H9 (cell line): ENCODE data around the gene TP53. TPM values are rescaled to one million over a fixed set of nuclear protein-coding genes. Genes with fewer than 3 reads are reported as not detected.

ENCODE experiments used
- DNase-seq: peaks from one replicate; pipeline ENCODE4 v3.0.0-alpha.2; 2017
- H2AFZ ChIP-seq: one replicate; pipeline ENCODE4 v1.6.1; 2013; ENCODE audit warnings: mild to moderate bottlenecking, low read length, control low read depth, moderate library complexity
- H2AK5ac ChIP-seq: 2 replicates; pipeline ENCODE4 v1.6.1; 2013; ENCODE audit warnings: low read length, control low read depth, mixed read lengths; ENCODE audit not compliant: insufficient read length
- H2BK120ac ChIP-seq: one replicate; pipeline ENCODE4 v1.6.1; 2013; ENCODE audit warnings: low read depth, mild to moderate bottlenecking, low read length, control low read depth, inconsistent platforms; ENCODE audit not compliant: poor library complexity, severe bottlenecking
- H2BK12ac ChIP-seq: 2 replicates; pipeline ENCODE4 v1.6.1; 2013; ENCODE audit warnings: low read length, control low read depth, mixed read lengths, low read depth; ENCODE audit not compliant: insufficient read length
- H2BK15ac ChIP-seq: 2 replicates; pipeline ENCODE4 v1.6.1; 2013; ENCODE audit warnings: low read depth, low read length, control low read depth
- H2BK20ac ChIP-seq: one replicate; pipeline ENCODE4 v1.6.1; 2013; ENCODE audit warnings: low read depth, mild to moderate bottlenecking, low read length, control low read depth, inconsistent platforms; ENCODE audit not compliant: poor library complexity, severe bottlenecking
- H2BK5ac ChIP-seq: 2 replicates; pipeline ENCODE4 v1.6.1; 2013; ENCODE audit warnings: low read length, control low read depth, mixed read lengths; ENCODE audit not compliant: insufficient read length
- H3K14ac ChIP-seq: 2 replicates; pipeline ENCODE4 v1.6.1; 2013; ENCODE audit warnings: low read length, control low read depth; ENCODE audit not compliant: insufficient read depth
- H3K18ac ChIP-seq: 2 replicates; pipeline ENCODE4 v1.6.1; 2013; ENCODE audit warnings: low read depth, mild to moderate bottlenecking, mixed read lengths, low read length, control low read depth; ENCODE audit not compliant: insufficient read length
- H3K23ac ChIP-seq: 2 replicates; pipeline ENCODE4 v1.6.1; 2013; ENCODE audit warnings: low read length, control low read depth, mixed read lengths, low read depth; ENCODE audit not compliant: insufficient read length
- H3K23me2 ChIP-seq: 2 replicates; pipeline ENCODE4 v1.6.1; 2013; ENCODE audit warnings: low read depth, mild to moderate bottlenecking, mixed read lengths, low read length, control low read depth; ENCODE audit not compliant: insufficient read length, poor library complexity, severe bottlenecking
- H3K27ac ChIP-seq: 2 replicates; pipeline ENCODE4 v1.5.1; 2013; ENCODE audit warnings: low read length, control low read depth, mixed read lengths, low read depth; ENCODE audit not compliant: insufficient read length
- H3K27me3 ChIP-seq: 2 replicates; pipeline ENCODE4 v1.6.1; 2013; ENCODE audit warnings: low read length, control low read depth, inconsistent platforms; ENCODE audit not compliant: insufficient read depth
- H3K4ac ChIP-seq: 2 replicates; pipeline ENCODE4 v1.6.1; 2013; ENCODE audit warnings: low read depth, mild to moderate bottlenecking, control low read depth, inconsistent platforms, low read length, moderate library complexity
- H3K4me1 ChIP-seq: 2 replicates; pipeline ENCODE4 v1.6.1; 2013; ENCODE audit warnings: low read length, control low read depth, inconsistent platforms; ENCODE audit not compliant: insufficient read depth
- H3K4me2 ChIP-seq: 2 replicates; pipeline ENCODE4 v1.6.1; 2013; ENCODE audit warnings: low read length, control low read depth, mixed read lengths; ENCODE audit not compliant: insufficient read length, insufficient read depth
- H3K56ac ChIP-seq: 2 replicates; pipeline ENCODE4 v1.6.1; 2013; ENCODE audit warnings: low read depth, mild to moderate bottlenecking, mixed read lengths, low read length, control low read depth; ENCODE audit not compliant: insufficient read length
- H3K79me1 ChIP-seq: 2 replicates; pipeline ENCODE4 v1.6.1; 2013; ENCODE audit warnings: low read depth, mild to moderate bottlenecking, moderate library complexity, low read length, control low read depth, inconsistent platforms; ENCODE audit not compliant: insufficient read depth, poor library complexity, severe bottlenecking
- H3K79me2 ChIP-seq: 2 replicates; pipeline ENCODE4 v1.6.1; 2013; ENCODE audit warnings: low read length, control low read depth, inconsistent platforms; ENCODE audit not compliant: insufficient read depth
- H3K9ac ChIP-seq: 2 replicates; pipeline ENCODE4 v1.6.1; 2013; ENCODE audit warnings: low read length, control low read depth, mixed read lengths; ENCODE audit not compliant: insufficient read length; ENCODE audit errors: extremely low read depth
- H3K9me3 ChIP-seq: one replicate; pipeline ENCODE4 v1.6.1; 2013; ENCODE audit warnings: low read depth, low read length, inconsistent platforms; ENCODE audit not compliant: control insufficient read depth
- H3T11ph ChIP-seq: one replicate; pipeline ENCODE4 v1.6.1; 2013; ENCODE audit warnings: mild to moderate bottlenecking, low read length, control low read depth, inconsistent platforms
- H4K20me1 ChIP-seq: one replicate; pipeline ENCODE4 v1.6.1; 2013; ENCODE audit not compliant: control insufficient read depth, insufficient read length, insufficient read depth
- H4K5ac ChIP-seq: 2 replicates; pipeline ENCODE4 v1.6.1; 2013; ENCODE audit warnings: low read depth, mild to moderate bottlenecking, mixed read lengths, low read length, control low read depth; ENCODE audit not compliant: insufficient read length
- H4K8ac ChIP-seq: replicated peaks from 2 replicates; pipeline ENCODE4 v1.6.1; 2013; ENCODE audit warnings: low read length, control low read depth, mixed read lengths, low read depth; ENCODE audit not compliant: insufficient read length
- H4K91ac ChIP-seq: 2 replicates; pipeline ENCODE4 v1.6.1; 2013; ENCODE audit warnings: low read depth, mild to moderate bottlenecking, moderate library complexity, mixed read lengths, low read length, control low read depth; ENCODE audit not compliant: insufficient read length
- H3K27ac Mint-ChIP-seq, 3 experiments: 2 replicates in 2 of 3; 3 replicates in 1 of 3; pipeline ENCODE4 v1.8.0; 2020 to 2021; ENCODE audit warnings: mixed read lengths in 3 of 3, mild to moderate bottlenecking in 1 of 3, moderate library complexity in 1 of 3
- H3K27me3 Mint-ChIP-seq: 2 replicates; pipeline ENCODE4 v1.8.0; 2021; ENCODE audit warnings: low read depth, mild to moderate bottlenecking, moderate library complexity, mixed read lengths
- H3K36me3 Mint-ChIP-seq, 3 experiments: 2 replicates in 2 of 3; 3 replicates in 1 of 3; pipeline ENCODE4 v1.8.0; 2020 to 2021; ENCODE audit warnings: low read depth in 3 of 3, mixed read lengths in 3 of 3; ENCODE audit not compliant: insufficient read depth in 1 of 3
- H3K4me1 Mint-ChIP-seq, 2 experiments: 2 replicates each; pipeline ENCODE4 v1.8.0; 2020; ENCODE audit warnings: mixed read lengths in 2 of 2
- H3K4me3 Mint-ChIP-seq, 2 experiments: 2 replicates in 1 of 2; 3 replicates in 1 of 2; pipeline ENCODE4 v1.8.0; 2020 to 2021; ENCODE audit warnings: mild to moderate bottlenecking in 2 of 2, mixed read lengths in 2 of 2, moderate library complexity in 1 of 2
- H3K9me3 Mint-ChIP-seq, 2 experiments: 2 replicates in 1 of 2; 3 replicates in 1 of 2; pipeline ENCODE4 v1.8.0; 2020; ENCODE audit warnings: mild to moderate bottlenecking in 2 of 2, mixed read lengths in 2 of 2, moderate library complexity in 1 of 2
- CTCF ChIP-seq: fragments of 200-600 bp; sonication (generic); conservative IDR thresholded peaks from 3 replicates; pipeline ENCODE4 v1.8.0; 2021; ENCODE audit warnings: antibody characterized with exemption, mild to moderate bottlenecking
- WGBS: extraction: QIAGEN DNeasy Blood & Tissue Kit; methylation state at CpG from one replicate; pipeline ENCODE4 v1.1.7; 2013; ENCODE audit warnings: missing lambda C conversion rate, low lambda C conversion rate, mixed read lengths; ENCODE audit not compliant: insufficient read length; ENCODE audit errors: extremely low coverage; 5-methylcytosine and 5-hydroxymethylcytosine counted together
- total RNA-seq: library from RNA; stranded (reverse); gene quantifications from 2 replicates; pipeline ENCODE4 v1.2.1, GENCODE V29; 2021

Gene TP53
- total RNA-seq, 1 experiment from 2014 or later: 163 TPM

- H3K27me3 ChIP-seq: no peaks in the 10 kb centered on the region; the same call in 1 of the 2 replicates
- Mint-ChIP-seq H3K27me3 (peaks cover 27% of the 10 kb centered on the region), H3K36me3 (peaks cover 7 to 33% (median 10%) of the 10 kb centered on the region in 3 experiments; a peak in 6 of 7 replicates), H3K27ac (peak overlapping the region; percentile 91 to 98 (median 94)), H3K4me1 (peaks cover 30 to 41% of the 10 kb centered on the region in 2 experiments), H3K9me3 (no peaks in the 10 kb centered on the region; a peak in 1 of 5 replicates), H3K4me3 (peak overlapping the region; percentile 43 to 75)
- H3K23ac ChIP-seq: no peak overlapping the region
- H3K9ac ChIP-seq: no peak overlapping the region
- no peak overlapping the region for H4K8ac ChIP-seq
- peak overlapping the region; percentile 72 for H2AFZ ChIP-seq
- H2BK15ac ChIP-seq: no peak overlapping the region
- no peak overlapping the region for H3T11ph ChIP-seq
- no peak overlapping the region for H3K56ac ChIP-seq
- H4K20me1 ChIP-seq: no peaks in the 10 kb centered on the region
- no CpG with 5 or more reads among the region's 10 CpGs for WGBS
- no peaks in the 10 kb centered on the region for H3K79me1 ChIP-seq
- peaks cover 8% of the 10 kb centered on the region; the same call in 1 of the 2 replicates for H3K4me1 ChIP-seq
- no peak overlapping the region for H2BK20ac ChIP-seq
- no peak overlapping the region for H4K91ac ChIP-seq
- no peak overlapping the region for H2BK5ac ChIP-seq
- H2BK120ac ChIP-seq: no peak overlapping the region
- TF ChIP-seq CTCF: peak; percentile 29; the same call in 1 of the 3 replicates
- peak overlapping the region; percentile 73 for H3K4me2 ChIP-seq
- no peaks in the 10 kb centered on the region for H3K79me2 ChIP-seq
- peak overlapping the region; percentile 86 for H3K27ac ChIP-seq
- H3K23me2 ChIP-seq: peaks cover 6% of the 10 kb centered on the region
- H3K4ac ChIP-seq: no peak overlapping the region
- no peak overlapping the region for H2AK5ac ChIP-seq
- no peak overlapping the region for H3K14ac ChIP-seq
- H3K9me3 ChIP-seq: no peaks in the 10 kb centered on the region
- peak; percentile 98 for DNase-seq
- no peak overlapping the region for H2BK12ac ChIP-seq
- H4K5ac ChIP-seq: no peak overlapping the region
- H3K18ac ChIP-seq: peak overlapping the region; percentile 43
Observed at GRCh38 chr17:7656958-7657609, 30.2 kb downstream of the TP53 start.
